ENCODE results near the gene INCENP.

INCENP gene

GRCh38 chr11:62142921-62143320 is 19.1 kb downstream of the INCENP start:
- DNase-seq = no peak

GRCh38 chr11:62143727-62144126 is 19.9 kb downstream of the INCENP start:
- no peak for DNase-seq

- no peak for DNase-seq
Measured at GRCh38 chr11:62144641-62145255, 20.9 kb downstream of the INCENP start.

- no peak for DNase-seq
Measured at GRCh38 chr11:62145261-62145871, 21.6 kb downstream of the INCENP start.

- no peak for DNase-seq
Measured at GRCh38 chr11:62146476-62147200, 22.8 kb downstream of the INCENP start.

GRCh38 chr11:62147545-62147944 is 23.7 kb downstream of the INCENP start:
- no peak for DNase-seq

- no peak for DNase-seq
Measured at GRCh38 chr11:62148271-62148980, 24.6 kb downstream of the INCENP start.

GRCh38 chr11:62149986-62150886 is 26.4 kb downstream of the INCENP start:
- no peak for DNase-seq

GRCh38 chr11:62150887-62151736 is 27.3 kb downstream of the INCENP start:
- DNase-seq = no peak

GRCh38 chr11:62151737-62152102 is 27.9 kb downstream of the INCENP start:
- no peak for DNase-seq

GRCh38 chr11:62152245-62153086 is 28.7 kb downstream of the INCENP start:
- DNase-seq = no peak

GRCh38 chr11:62153087-62153395 is 29.2 kb downstream of the INCENP start:
- DNase-seq = no peak

GRCh38 chr11:62153617-62154016 is 29.8 kb downstream of the INCENP start:
- DNase-seq = no peak

- DNase-seq = no peak
Measured at GRCh38 chr11:62157603-62158002, 33.8 kb downstream of the INCENP start.

- no peak for DNase-seq
Measured at GRCh38 chr11:62166371-62166770, 42.6 kb downstream of the INCENP start.

GRCh38 chr11:62169448-62169847 is 45.6 kb downstream of the INCENP start:
- DNase-seq = no peak

- no peak for DNase-seq
Measured at GRCh38 chr11:62169935-62170334, 46.1 kb downstream of the INCENP start.

GRCh38 chr11:62171261-62171723 is 47.5 kb downstream of the INCENP start:
- peak; percentile 76 for DNase-seq

GRCh38 chr11:62172294-62172693 is 48.5 kb downstream of the INCENP start:
- no peak for DNase-seq

GRCh38 chr11:62176766-62177165 is 53.0 kb downstream of the INCENP start:
- no peak for DNase-seq

GRCh38 chr11:62179995-62180394 is 56.2 kb downstream of the INCENP start:
- no peak for DNase-seq

Measured in NCI-H2081 treated with DMSO at 0.1 percent for 48 hours (cell line).